Astrocyte (in vitro differentiated cells and primary cell): Measurements from ENCODE around the gene HNRNPL. TPM values are rescaled to one million over a fixed set of nuclear protein-coding genes. Genes with fewer than 3 reads are reported as not detected.

Experiments
- DNase-seq: peaks from one replicate; pipeline ENCODE4 v3.0.0-alpha.2; 2010; ENCODE audit warnings: low read depth
- FAIRE-seq: peaks from 2 replicates; lab custom pipeline; 2011; peaks lifted over from hg19 to GRCh38; lab: Jason Lieb, UNC
- H2AFZ ChIP-seq: 2 replicates; pipeline ENCODE4 v1.6.0; 2012; ENCODE audit warnings: low read depth, low read length, inconsistent platforms
- H3K27ac ChIP-seq: 2 replicates; pipeline ENCODE4 v1.5.1; 2011; ENCODE audit warnings: low read depth, low read length, inconsistent platforms
- H3K27me3 ChIP-seq: 2 replicates; pipeline ENCODE4 v1.6.0; 2011; ENCODE audit warnings: low read length, inconsistent platforms; ENCODE audit not compliant: insufficient read depth
- H3K36me3 ChIP-seq: 2 replicates; pipeline ENCODE4 v1.5.1; 2011; ENCODE audit warnings: low read length, inconsistent platforms; ENCODE audit not compliant: insufficient read depth
- H3K4me1 ChIP-seq: 2 replicates; pipeline ENCODE4 v1.5.1; 2011; ENCODE audit warnings: low read length, inconsistent platforms; ENCODE audit not compliant: insufficient read depth
- H3K4me2 ChIP-seq: 2 replicates; pipeline ENCODE4 v1.6.0; 2012; ENCODE audit warnings: low read length, inconsistent platforms
- H3K4me3 ChIP-seq: 2 replicates; pipeline ENCODE4 v1.5.1; 2011; ENCODE audit warnings: low read depth, mild to moderate bottlenecking, low read length, inconsistent platforms; ENCODE audit not compliant: insufficient read depth
- H3K79me2 ChIP-seq: 2 replicates; pipeline ENCODE4 v1.6.0; 2012; ENCODE audit warnings: mild to moderate bottlenecking, low read length, inconsistent platforms; ENCODE audit not compliant: insufficient read depth
- H3K9ac ChIP-seq: 2 replicates; pipeline ENCODE4 v1.6.0; 2012; ENCODE audit warnings: mild to moderate bottlenecking, low read length, inconsistent platforms
- H3K9me3 ChIP-seq: 2 replicates; pipeline ENCODE4 v1.5.1; 2012; ENCODE audit warnings: low read depth, mild to moderate bottlenecking, low read length, inconsistent platforms; ENCODE audit not compliant: insufficient read depth
- H4K20me1 ChIP-seq: 2 replicates; pipeline ENCODE4 v1.6.0; 2012; ENCODE audit warnings: low read length, inconsistent platforms; ENCODE audit not compliant: insufficient read depth
- H3K27ac Mint-ChIP-seq: one replicate; pipeline ENCODE4 v1.8.0; 2021; ENCODE audit warnings: mild to moderate bottlenecking, mixed read lengths; ENCODE audit not compliant: unreplicated experiment
- H3K27me3 Mint-ChIP-seq: one replicate; pipeline ENCODE4 v1.8.0; 2021; ENCODE audit warnings: low read depth, mixed read lengths; ENCODE audit not compliant: unreplicated experiment
- H3K36me3 Mint-ChIP-seq: one replicate; pipeline ENCODE4 v1.8.0; 2021; ENCODE audit warnings: low read depth, mixed read lengths; ENCODE audit not compliant: unreplicated experiment
- H3K4me1 Mint-ChIP-seq: one replicate; pipeline ENCODE4 v1.8.0; 2021; ENCODE audit warnings: low read depth, mixed read lengths; ENCODE audit not compliant: unreplicated experiment
- H3K4me3 Mint-ChIP-seq: one replicate; pipeline ENCODE4 v1.8.0; 2021; ENCODE audit warnings: mild to moderate bottlenecking, moderate library complexity, mixed read lengths; ENCODE audit not compliant: unreplicated experiment
- H3K9me3 Mint-ChIP-seq: one replicate; pipeline ENCODE4 v1.8.0; 2021; ENCODE audit warnings: mild to moderate bottlenecking, mixed read lengths; ENCODE audit not compliant: unreplicated experiment
- EZH2 ChIP-seq: IDR thresholded peaks from 2 replicates; pipeline ENCODE4 v1.6.1; 2012; ENCODE audit warnings: mild to moderate bottlenecking, low read length, inconsistent platforms; ENCODE audit not compliant: insufficient read depth
- total RNA-seq: library from RNA; stranded (reverse); gene quantifications from 2 replicates; pipeline ENCODE4 v1.2.1, GENCODE V29; 2021
- TF ChIP-seq, protein P1 (sequence below): IDR thresholded peaks from 2 replicates; pipeline ENCODE4 v1.5.1; 2011; ENCODE audit warnings: low read depth, mild to moderate bottlenecking, inconsistent platforms, low read length, moderate library complexity; ENCODE audit not compliant: insufficient read depth

HNRNPL gene
- total RNA-seq, 1 donor from 2014 or later: 314 TPM

DNA sequence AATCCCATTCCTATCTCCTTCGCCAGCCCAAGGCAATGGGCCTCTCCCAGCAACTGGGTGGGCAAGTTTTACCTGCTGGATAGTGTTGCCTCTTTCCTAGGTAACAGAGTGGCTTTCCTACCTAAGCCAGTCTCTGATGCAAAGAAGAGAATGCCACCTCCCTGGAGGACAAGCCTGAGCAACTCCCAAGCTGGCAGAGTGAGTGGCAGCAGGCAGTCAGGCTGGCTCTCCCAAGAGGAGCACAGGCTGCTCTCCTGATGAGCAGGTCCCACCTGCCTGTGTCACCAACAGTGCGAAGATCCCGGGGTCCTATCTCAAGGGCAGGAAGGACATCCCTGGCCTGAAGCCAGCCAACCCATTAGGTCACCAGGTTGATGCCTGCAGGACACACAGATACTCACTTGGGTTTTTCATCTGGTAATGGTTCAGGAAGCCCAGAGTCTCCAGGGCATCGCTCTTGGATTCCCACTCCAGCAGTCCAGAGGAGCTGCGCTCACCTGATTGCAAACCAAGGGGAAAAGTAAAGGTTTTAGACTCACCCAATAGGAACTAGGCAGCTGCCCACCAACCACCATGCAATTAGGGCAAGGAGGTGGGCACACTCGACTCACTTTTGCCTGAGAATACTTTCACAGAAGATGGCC lies 12.7 kb downstream of the HNRNPL start:
- TF ChIP-seq, protein P1, sequence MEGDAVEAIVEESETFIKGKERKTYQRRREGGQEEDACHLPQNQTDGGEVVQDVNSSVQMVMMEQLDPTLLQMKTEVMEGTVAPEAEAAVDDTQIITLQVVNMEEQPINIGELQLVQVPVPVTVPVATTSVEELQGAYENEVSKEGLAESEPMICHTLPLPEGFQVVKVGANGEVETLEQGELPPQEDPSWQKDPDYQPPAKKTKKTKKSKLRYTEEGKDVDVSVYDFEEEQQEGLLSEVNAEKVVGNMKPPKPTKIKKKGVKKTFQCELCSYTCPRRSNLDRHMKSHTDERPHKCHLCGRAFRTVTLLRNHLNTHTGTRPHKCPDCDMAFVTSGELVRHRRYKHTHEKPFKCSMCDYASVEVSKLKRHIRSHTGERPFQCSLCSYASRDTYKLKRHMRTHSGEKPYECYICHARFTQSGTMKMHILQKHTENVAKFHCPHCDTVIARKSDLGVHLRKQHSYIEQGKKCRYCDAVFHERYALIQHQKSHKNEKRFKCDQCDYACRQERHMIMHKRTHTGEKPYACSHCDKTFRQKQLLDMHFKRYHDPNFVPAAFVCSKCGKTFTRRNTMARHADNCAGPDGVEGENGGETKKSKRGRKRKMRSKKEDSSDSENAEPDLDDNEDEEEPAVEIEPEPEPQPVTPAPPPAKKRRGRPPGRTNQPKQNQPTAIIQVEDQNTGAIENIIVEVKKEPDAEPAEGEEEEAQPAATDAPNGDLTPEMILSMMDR: no peak
- TF ChIP-seq EZH2: no peak
- no peak for FAIRE-seq
- H3K4me3 Mint-ChIP-seq: peak overlapping the region; percentile 40

DNA sequence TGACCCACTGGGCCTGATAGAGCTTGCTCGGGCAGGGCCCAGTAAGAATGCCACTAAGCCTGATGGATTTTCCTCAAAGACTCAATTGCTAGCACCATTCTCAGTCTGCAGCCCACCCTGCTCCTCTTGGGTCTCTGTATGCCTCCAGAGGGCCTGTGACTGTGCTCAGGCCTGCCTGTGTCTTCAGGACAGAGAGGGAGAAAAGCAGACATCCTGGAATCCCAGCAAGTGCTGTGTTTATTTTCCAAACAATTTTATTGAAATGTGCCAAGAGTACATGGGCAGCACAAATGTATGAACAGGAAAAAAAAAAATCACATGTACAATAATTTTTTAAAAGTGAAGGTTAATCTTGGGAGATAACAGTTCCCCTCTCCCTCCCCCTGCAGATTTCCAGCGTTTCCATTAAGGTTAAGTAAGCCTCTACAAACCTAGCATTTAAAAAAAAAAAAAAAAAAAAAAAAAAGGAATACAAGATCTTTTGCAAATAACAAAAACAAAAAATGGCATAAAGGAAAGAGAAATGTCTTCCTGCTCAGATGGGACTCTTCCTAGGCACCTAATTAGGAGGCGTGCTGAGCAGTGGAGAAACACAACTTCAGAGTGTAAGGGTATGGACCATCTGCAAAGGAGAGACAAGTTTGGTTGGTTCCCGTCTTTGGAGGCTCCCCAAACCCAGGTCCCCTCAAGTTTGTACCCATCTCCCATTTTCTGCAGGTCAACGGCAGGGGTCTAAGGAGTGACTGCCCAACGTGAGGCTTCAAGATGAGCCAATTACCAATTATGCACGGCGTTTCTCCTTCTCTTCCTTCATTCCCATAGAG lies 13.4 kb downstream of the HNRNPL start:
- Histone ChIP-seq H3K9ac (no peak overlapping the region), H3K79me2 (peaks cover 12% of the 10 kb centered on the region), H3K36me3 (peaks cover 56% of the 10 kb centered on the region), H3K4me2 (no peak overlapping the region), H3K9me3 (no peaks in the 10 kb centered on the region), H3K4me1 (peaks cover 21% of the 10 kb centered on the region), H3K4me3 (no peak overlapping the region), H3K27me3 (no peaks in the 10 kb centered on the region), H3K27ac (no peak overlapping the region), H4K20me1 (peaks cover 56% of the 10 kb centered on the region), H2AFZ (no peak overlapping the region)
- TF ChIP-seq, protein P1: no peak
- no peak for TF ChIP-seq EZH2
- Mint-ChIP-seq H3K9me3 (no peaks in the 10 kb centered on the region), H3K36me3 (peaks cover 24% of the 10 kb centered on the region), H3K27me3 (no peaks in the 10 kb centered on the region), H3K27ac (no peak overlapping the region), H3K4me1 (peaks cover 13% of the 10 kb centered on the region), H3K4me3 (no peak overlapping the region)
- DNase-seq: no peak
- FAIRE-seq: no peak

More for the DNA sequence above, 12.7 kb downstream of the HNRNPL start:
- no peaks in the 10 kb centered on the region for H3K27me3 ChIP-seq
- H3K27ac Mint-ChIP-seq: no peak overlapping the region
- peaks cover 29% of the 10 kb centered on the region for H3K36me3 Mint-ChIP-seq
- no peak overlapping the region for H2AFZ ChIP-seq
- H3K9me3 ChIP-seq: no peaks in the 10 kb centered on the region
- no peak overlapping the region for H3K4me3 ChIP-seq
- no peak for DNase-seq
- H3K27me3 Mint-ChIP-seq: no peaks in the 10 kb centered on the region
- H3K27ac ChIP-seq: no peak overlapping the region
- H3K36me3 ChIP-seq: peaks cover 62% of the 10 kb centered on the region
- peaks cover 63% of the 10 kb centered on the region for H4K20me1 ChIP-seq
- peaks cover 20% of the 10 kb centered on the region for H3K79me2 ChIP-seq
- peaks cover 11% of the 10 kb centered on the region for H3K4me1 Mint-ChIP-seq
- no peaks in the 10 kb centered on the region for H3K9me3 Mint-ChIP-seq
- no peak overlapping the region for H3K9ac ChIP-seq
- H3K4me1 ChIP-seq: peaks cover 17% of the 10 kb centered on the region
- no peak overlapping the region for H3K4me2 ChIP-seq
